ENCODE measurements around the gene ADAMTSL5.

DNA sequence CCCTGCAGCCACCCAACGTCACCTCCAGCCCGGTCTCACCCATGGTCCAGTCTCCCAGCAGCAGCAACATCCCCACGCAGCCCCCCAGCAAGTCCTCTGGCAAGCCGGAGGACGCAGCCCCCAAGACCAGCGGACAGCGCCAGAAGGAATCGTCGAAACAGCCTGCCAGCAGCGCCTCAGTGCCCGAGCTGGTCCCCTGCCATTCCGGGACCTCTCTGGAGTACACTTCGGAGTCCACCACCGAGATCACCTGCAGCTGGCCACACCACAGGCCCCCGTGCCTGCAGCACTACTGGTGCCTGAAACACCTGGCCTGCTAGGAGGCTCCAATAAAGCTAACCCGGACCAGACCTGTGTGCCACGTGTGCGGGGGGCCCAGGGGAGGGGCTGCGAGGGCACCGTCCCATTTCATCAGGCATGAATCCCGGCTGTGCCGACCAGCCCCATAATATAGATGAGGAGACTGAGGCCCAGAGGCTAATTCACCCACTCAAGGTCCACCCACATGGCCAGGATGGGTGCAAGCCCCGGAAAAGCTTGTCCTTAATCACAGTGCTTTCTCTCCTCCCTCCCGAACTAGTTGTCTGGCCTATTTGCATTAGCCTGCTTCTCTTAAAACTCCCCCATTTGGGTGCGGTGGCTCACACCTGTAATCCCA is 15.1 kb downstream of the ADAMTSL5 start:
- TF ChIP-seq CTCF (IDR thresholded peaks at IDR 0.05) (no peak), POLR2A (IDR thresholded peaks at IDR 0.05) (no peak), POLR2AphosphoS5 (IDR thresholded peaks at IDR 0.05) (no peak), EP300 (IDR thresholded peaks at IDR 0.05; ENCODE audit: low read depth) (no peak)

All from transverse colon (tissue), 4 donors.